GM12878 (cell line): Measurements from ENCODE around the gene NXN.

Source experiments
- CHD1 ChIP-seq: IDR thresholded peaks from 2 replicates; pipeline ENCODE4 v1.6.1; 2012; ENCODE audit warnings: low read depth, low read length, improper control_type of control experiment
- CREB1 ChIP-seq: IDR thresholded peaks from 2 replicates; pipeline ENCODE4 v1.6.1; 2012; ENCODE audit warnings: low read depth, mild to moderate bottlenecking, inconsistent platforms
- EZH2 ChIP-seq: IDR thresholded peaks from 2 replicates; pipeline ENCODE4 v1.6.1; 2012; ENCODE audit warnings: low read depth, mild to moderate bottlenecking, control low read depth, inconsistent platforms, low read length, borderline replicate concordance; ENCODE audit not compliant: control insufficient read depth
- GABPA ChIP-seq: IDR thresholded peaks from 2 replicates; pipeline ENCODE4 v1.6.1; 2014; ENCODE audit warnings: antibody characterized with exemption, low read depth, mild to moderate bottlenecking, inconsistent platforms
- MEF2A ChIP-seq: IDR thresholded peaks from 2 replicates; pipeline ENCODE4 v1.6.1; 2011; ENCODE audit warnings: low read depth, mild to moderate bottlenecking, low read length, moderate library complexity; ENCODE audit not compliant: insufficient read depth
- POLR2A ChIP-seq: IDR thresholded peaks from 2 replicates; pipeline ENCODE4 v1.6.1; 2011; ENCODE audit warnings: low read depth, mild to moderate bottlenecking, low read length
- POLR2AphosphoS5 ChIP-seq: IDR thresholded peaks from 2 replicates; pipeline ENCODE4 v1.6.1; 2011; ENCODE audit warnings: mild to moderate bottlenecking, low read length, inconsistent platforms
- SIX5 ChIP-seq: IDR thresholded peaks from 2 replicates; pipeline ENCODE4 v1.6.1; 2011; ENCODE audit warnings: mild to moderate bottlenecking, low read depth, low read length, moderate library complexity; ENCODE audit not compliant: severe bottlenecking
- STAT1 ChIP-seq: fragments of 450-650 bp; conservative IDR thresholded peaks from 2 replicates; pipeline ENCODE4 v1.6.1; 2014; ENCODE audit warnings: antibody characterized with exemption, mild to moderate bottlenecking
- ZBTB4 ChIP-seq: fragments of 450-650 bp; formaldehyde crosslinking; IDR thresholded peaks from 2 replicates; pipeline ENCODE4 v1.4.0; 2022; ENCODE audit warnings: mild to moderate bottlenecking, moderate library complexity
- ZNF207 ChIP-seq: fragments of 450-650 bp; IDR thresholded peaks from 2 replicates; pipeline ENCODE4 v1.6.1; 2014; ENCODE audit warnings: antibody characterized with exemption, mild to moderate bottlenecking, borderline replicate concordance
- TF ChIP-seq, protein P1 (sequence below), 3 experiments: IDR thresholded peaks in 2 of 3; conservative IDR thresholded peaks in 1 of 3; 2 replicates each; pipeline ENCODE4 v1.5.1; 2011; ENCODE audit warnings: low read depth in 3 of 3, low read length in 3 of 3, mild to moderate bottlenecking in 3 of 3, control low read depth in 2 of 3, moderate library complexity in 2 of 3, inconsistent platforms in 1 of 3, mixed read lengths in 1 of 3; ENCODE audit not compliant: control insufficient read depth in 2 of 3, insufficient read depth in 1 of 3; ENCODE audit errors: extremely low read depth in 1 of 3
- TF ChIP-seq, protein P2 (sequence below): IDR thresholded peaks from 2 replicates; pipeline ENCODE4 v1.6.1; 2011; ENCODE audit warnings: low read depth, low read length, improper control_type of control experiment, borderline replicate concordance

DNA sequence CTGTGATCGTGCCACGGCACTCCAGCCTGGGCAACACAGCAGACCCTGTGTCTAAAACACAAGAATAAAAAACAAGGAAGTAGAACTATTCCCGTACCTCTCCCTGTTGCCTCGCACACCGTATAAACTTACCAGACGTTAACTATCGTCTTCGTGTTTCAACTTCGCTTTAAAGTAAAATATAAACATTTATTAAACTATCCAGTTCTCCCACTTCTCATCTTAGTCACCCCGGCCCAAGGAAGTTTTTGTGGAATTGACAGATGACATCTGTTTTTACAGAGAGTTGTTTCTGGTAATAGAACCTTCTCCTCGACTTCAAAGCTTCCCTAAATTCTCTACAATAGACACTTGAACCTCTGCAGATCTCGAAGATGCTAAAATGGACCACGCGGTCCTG lies 83.1 kb downstream of the NXN start:
- TF ChIP-seq SIX5, result no peak
- no peak for TF ChIP-seq CREB1
- TF ChIP-seq CHD1, result no peak
- TF ChIP-seq, protein P1, sequence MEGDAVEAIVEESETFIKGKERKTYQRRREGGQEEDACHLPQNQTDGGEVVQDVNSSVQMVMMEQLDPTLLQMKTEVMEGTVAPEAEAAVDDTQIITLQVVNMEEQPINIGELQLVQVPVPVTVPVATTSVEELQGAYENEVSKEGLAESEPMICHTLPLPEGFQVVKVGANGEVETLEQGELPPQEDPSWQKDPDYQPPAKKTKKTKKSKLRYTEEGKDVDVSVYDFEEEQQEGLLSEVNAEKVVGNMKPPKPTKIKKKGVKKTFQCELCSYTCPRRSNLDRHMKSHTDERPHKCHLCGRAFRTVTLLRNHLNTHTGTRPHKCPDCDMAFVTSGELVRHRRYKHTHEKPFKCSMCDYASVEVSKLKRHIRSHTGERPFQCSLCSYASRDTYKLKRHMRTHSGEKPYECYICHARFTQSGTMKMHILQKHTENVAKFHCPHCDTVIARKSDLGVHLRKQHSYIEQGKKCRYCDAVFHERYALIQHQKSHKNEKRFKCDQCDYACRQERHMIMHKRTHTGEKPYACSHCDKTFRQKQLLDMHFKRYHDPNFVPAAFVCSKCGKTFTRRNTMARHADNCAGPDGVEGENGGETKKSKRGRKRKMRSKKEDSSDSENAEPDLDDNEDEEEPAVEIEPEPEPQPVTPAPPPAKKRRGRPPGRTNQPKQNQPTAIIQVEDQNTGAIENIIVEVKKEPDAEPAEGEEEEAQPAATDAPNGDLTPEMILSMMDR (IDR thresholded peaks at IDR 0.05 in 2 of 3, conservative IDR thresholded peaks at IDR 0.05 in 1 of 3; ENCODE audit: control insufficient read depth in 2 of 3, extremely low read depth in 1 of 3, insufficient read depth in 1 of 3, low read depth in 3 of 3, low read length in 3 of 3), result no peak
- TF ChIP-seq EZH2, result no peak
- TF ChIP-seq STAT1, result no peak
- no peak for TF ChIP-seq ZNF207
- no peak for TF ChIP-seq POLR2AphosphoS5
- TF ChIP-seq GABPA, result no peak
- TF ChIP-seq, protein P2, sequence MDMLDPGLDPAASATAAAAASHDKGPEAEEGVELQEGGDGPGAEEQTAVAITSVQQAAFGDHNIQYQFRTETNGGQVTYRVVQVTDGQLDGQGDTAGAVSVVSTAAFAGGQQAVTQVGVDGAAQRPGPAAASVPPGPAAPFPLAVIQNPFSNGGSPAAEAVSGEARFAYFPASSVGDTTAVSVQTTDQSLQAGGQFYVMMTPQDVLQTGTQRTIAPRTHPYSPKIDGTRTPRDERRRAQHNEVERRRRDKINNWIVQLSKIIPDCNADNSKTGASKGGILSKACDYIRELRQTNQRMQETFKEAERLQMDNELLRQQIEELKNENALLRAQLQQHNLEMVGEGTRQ, result no peak
- TF ChIP-seq MEF2A, result no peak
- TF ChIP-seq POLR2A, result no peak
- no peak for TF ChIP-seq ZBTB4 (CRISPR knock-in tag)
